Testis (tissue), 2 donors: ENCODE results near the gene CCDC39.

Experiments
- POLR2A ChIP-seq: fragments of 450-650 bp; IDR thresholded peaks from one replicate; pipeline ENCODE4 v1.6.1; 2017; ENCODE audit warnings: antibody characterized with exemption, mild to moderate bottlenecking, moderate library complexity
- TF ChIP-seq, protein P1 (sequence below), 3 experiments: fragments of 450-650 bp in 2 of 3; fragments of 200-600 bp in 1 of 3; sonication (generic) in 1 of 3; IDR thresholded peaks; one replicate each; pipeline ENCODE4 v1.5.1; 2016 to 2019; ENCODE audit warnings: antibody characterized with exemption in 3 of 3, mild to moderate bottlenecking in 2 of 3, moderate library complexity in 1 of 3

DNA sequence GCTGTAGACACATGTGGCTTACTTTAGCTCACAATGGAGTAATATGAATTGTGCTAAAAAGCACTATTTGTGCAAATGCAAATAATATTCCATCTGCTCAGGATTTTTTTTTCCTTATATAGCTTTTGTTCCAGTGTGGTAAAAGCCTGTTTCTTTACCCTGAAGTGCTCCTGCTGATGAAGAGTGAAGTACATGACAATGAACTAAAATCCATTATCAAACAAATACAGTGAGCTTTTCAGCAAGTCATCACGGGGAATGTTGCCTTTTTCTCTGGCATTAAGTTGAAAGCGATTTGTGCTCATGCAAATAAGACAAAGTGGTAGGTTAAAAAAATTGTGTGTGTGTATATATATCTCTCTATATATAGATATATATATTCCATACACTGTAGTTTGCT lies 28.6 kb upstream of the CCDC39 start:
- no peak for TF ChIP-seq POLR2A
- TF ChIP-seq, protein P1, sequence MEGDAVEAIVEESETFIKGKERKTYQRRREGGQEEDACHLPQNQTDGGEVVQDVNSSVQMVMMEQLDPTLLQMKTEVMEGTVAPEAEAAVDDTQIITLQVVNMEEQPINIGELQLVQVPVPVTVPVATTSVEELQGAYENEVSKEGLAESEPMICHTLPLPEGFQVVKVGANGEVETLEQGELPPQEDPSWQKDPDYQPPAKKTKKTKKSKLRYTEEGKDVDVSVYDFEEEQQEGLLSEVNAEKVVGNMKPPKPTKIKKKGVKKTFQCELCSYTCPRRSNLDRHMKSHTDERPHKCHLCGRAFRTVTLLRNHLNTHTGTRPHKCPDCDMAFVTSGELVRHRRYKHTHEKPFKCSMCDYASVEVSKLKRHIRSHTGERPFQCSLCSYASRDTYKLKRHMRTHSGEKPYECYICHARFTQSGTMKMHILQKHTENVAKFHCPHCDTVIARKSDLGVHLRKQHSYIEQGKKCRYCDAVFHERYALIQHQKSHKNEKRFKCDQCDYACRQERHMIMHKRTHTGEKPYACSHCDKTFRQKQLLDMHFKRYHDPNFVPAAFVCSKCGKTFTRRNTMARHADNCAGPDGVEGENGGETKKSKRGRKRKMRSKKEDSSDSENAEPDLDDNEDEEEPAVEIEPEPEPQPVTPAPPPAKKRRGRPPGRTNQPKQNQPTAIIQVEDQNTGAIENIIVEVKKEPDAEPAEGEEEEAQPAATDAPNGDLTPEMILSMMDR (IDR thresholded peaks at IDR 0.05), result no peak
